Small intestine (tissue), 7 donors: ENCODE data around the gene CD72. TPM values are rescaled to one million over a fixed set of nuclear protein-coding genes. Genes with fewer than 3 reads are reported as not detected.
"Not testable (repeated sequence)": the region's sequence is repeated elsewhere in the genome, so short reads cannot be mapped to it uniquely, and the experiment has no call there.

Experiments used
- DNase-seq, 2 donors: peaks; one replicate each; pipeline versions ENCODE4 v3.0.0 to v3.0.0-alpha.2; 2013
- FAIRE-seq: peaks from 2 replicates; lab custom pipeline; 2012; peaks lifted over from hg19 to GRCh38; lab: Jason Lieb, UNC
- H3K27ac ChIP-seq, 3 donors: one replicate each; pipeline ENCODE4 v1.5.1; 2013; ENCODE audit warnings: low read length in 2 of 3, mild to moderate bottlenecking in 2 of 3, control low read depth in 1 of 3, inconsistent platforms in 1 of 3, low read depth in 1 of 3, moderate library complexity in 1 of 3
- H3K27me3 ChIP-seq, 3 donors: one replicate each; pipeline ENCODE4 v1.6.1; 2013; ENCODE audit warnings: low read length in 3 of 3, inconsistent platforms in 1 of 3; ENCODE audit not compliant: control insufficient read depth in 3 of 3, insufficient read depth in 3 of 3
- H3K36me3 ChIP-seq, 3 donors: one replicate each; pipeline ENCODE4 v1.6.1; 2013; ENCODE audit warnings: low read length in 3 of 3, inconsistent platforms in 1 of 3, low read depth in 1 of 3, mild to moderate bottlenecking in 1 of 3, moderate library complexity in 1 of 3; ENCODE audit not compliant: control insufficient read depth in 3 of 3, insufficient read depth in 2 of 3
- H3K4me1 ChIP-seq, 3 donors: one replicate each; pipeline ENCODE4 v1.6.1; 2013; ENCODE audit warnings: low read length in 2 of 3, inconsistent platforms in 1 of 3, low read depth in 1 of 3, mild to moderate bottlenecking in 1 of 3, moderate library complexity in 1 of 3; ENCODE audit not compliant: control insufficient read depth in 3 of 3, insufficient read depth in 2 of 3
- H3K4me3 ChIP-seq, 3 donors: one replicate each; pipeline ENCODE4 v1.5.1; 2013; ENCODE audit warnings: low read length in 3 of 3, control low read depth in 1 of 3, inconsistent platforms in 1 of 3, low read depth in 1 of 3, mild to moderate bottlenecking in 1 of 3, moderate library complexity in 1 of 3
- H3K9me3 ChIP-seq, 2 donors: one replicate each; pipeline ENCODE4 v1.6.1; 2013; ENCODE audit warnings: low read depth in 1 of 2, low read length in 1 of 2; ENCODE audit not compliant: control insufficient read depth in 2 of 2, insufficient read depth in 1 of 2
- WGBS, 3 donors: extraction: QIAGEN DNeasy Blood & Tissue Kit; methylation state at CpG; one replicate each; pipeline ENCODE4 v1.1.7; 2013; 5-methylcytosine and 5-hydroxymethylcytosine counted together
- polyA plus RNA-seq, 4 donors: library from polyadenylated mRNA; stranded (reverse) in 3 of 4; unstranded in 1 of 4; fragments of 200-250 nt in 3 of 4; fragments of 120-200 nt in 1 of 4; gene quantifications; one replicate each; pipeline versions ENCODE4 v1.2.1 to v1.2.3, GENCODE V29; 2013
- donor health status: healthy with polysubstance abuse.
- donor health status: control.
- donor health status: control.
- donor health status: Bipolar disorder and iron deficiency.
- donor health status: healthy.

CD72 gene
- polyA plus RNA-seq, 4 donors: 0.54 to 2.3 (median 1.6) TPM

GRCh38 chr9:35583521-35583920 is 34.7 kb downstream of the CD72 start:
- not testable (repeated sequence) for DNase-seq, H3K27ac ChIP-seq, H3K4me3 ChIP-seq, H3K4me1 ChIP-seq, H3K27me3 ChIP-seq, FAIRE-seq, H3K36me3 ChIP-seq
- 72 to 87% (median 87%) methylated on average over 6 of the region's 6 CpGs for WGBS, 3 donors
- H3K9me3 ChIP-seq: peaks cover 0 to 36% of the 10 kb centered on the region in 2 donors

GRCh38 chr9:35579659-35580227 is 38.5 kb downstream of the CD72 start:
- not testable (repeated sequence) for FAIRE-seq, H3K4me1 ChIP-seq, H3K36me3 ChIP-seq, H3K27ac ChIP-seq, DNase-seq, H3K4me3 ChIP-seq, H3K27me3 ChIP-seq
- 57 to 79% (median 76%) methylated on average over 1 of the region's 1 CpG for WGBS, 3 donors
- H3K9me3 ChIP-seq: peaks cover 0 to 28% of the 10 kb centered on the region in 2 donors

- Histone ChIP-seq H3K9me3 (peaks cover 0 to 28% of the 10 kb centered on the region in 2 donors), H3K36me3 (peaks cover 0 to 5% (median 0%) of the 10 kb centered on the region in 3 donors), H3K27me3 (no peaks in the 10 kb centered on the region), H3K27ac (no peak overlapping the region), H3K4me3 (no peak overlapping the region), H3K4me1 (no peaks in the 10 kb centered on the region)
- no peak for DNase-seq
- 84 to 100% (median 90%) methylated on average over 1 of the region's 1 CpG for whole genome bisulfite sequencing, 3 donors
- FAIRE-seq: no peak
Measured at GRCh38 chr9:35579130-35579529, 39.1 kb downstream of the CD72 start.

- no peak for FAIRE-seq
- DNase-seq: no peak
- peaks cover 0 to 26% of the 10 kb centered on the region in 2 donors for H3K9me3 ChIP-seq
- H3K36me3 ChIP-seq: peaks cover 0 to 3% (median 0%) of the 10 kb centered on the region in 3 donors
- no peaks in the 10 kb centered on the region for H3K4me1 ChIP-seq
- no peak overlapping the region for H3K27ac ChIP-seq
- no peak overlapping the region for H3K4me3 ChIP-seq
- 91 to 96% (median 95%) methylated on average over 5 of the region's 5 CpGs for WGBS, 3 donors
- no peaks in the 10 kb centered on the region for H3K27me3 ChIP-seq
Measured at GRCh38 chr9:35577486-35577885, 40.7 kb downstream of the CD72 start.

GRCh38 chr9:35575478-35575877 is 42.7 kb downstream of the CD72 start:
- 95 to 100% (median 96%) methylated on average over 5 of the region's 5 CpGs for WGBS, 3 donors
- Histone ChIP-seq H3K27me3 (no peaks in the 10 kb centered on the region), H3K36me3 (no peaks in the 10 kb centered on the region), H3K27ac (no peak overlapping the region), H3K4me3 (no peak overlapping the region), H3K9me3 (peaks cover 0 to 9% of the 10 kb centered on the region in 2 donors), H3K4me1 (no peaks in the 10 kb centered on the region)
- DNase-seq (no peak), FAIRE-seq (no peak)

- 89 to 93% (median 92%) methylated on average over 2 of the region's 2 CpGs for WGBS, 3 donors
- Histone ChIP-seq H3K4me3 (no peak overlapping the region), H3K4me1 (no peaks in the 10 kb centered on the region), H3K36me3 (no peaks in the 10 kb centered on the region), H3K27me3 (no peaks in the 10 kb centered on the region), H3K9me3 (peaks cover 0 to 1% of the 10 kb centered on the region in 2 donors), H3K27ac (no peak overlapping the region)
- DNase-seq (no peak), FAIRE-seq (no peak)
Measured at GRCh38 chr9:35574578-35575122, 43.6 kb downstream of the CD72 start.

- WGBS, 3 donors: 77 to 88% (median 81%) methylated on average over 6 of the region's 6 CpGs
- Histone ChIP-seq H3K36me3 (no peaks in the 10 kb centered on the region), H3K4me3 (no peak overlapping the region), H3K27me3 (no peaks in the 10 kb centered on the region), H3K4me1 (no peaks in the 10 kb centered on the region), H3K27ac (no peak overlapping the region), H3K9me3 (no peaks in the 10 kb centered on the region)
- FAIRE-seq (no peak), DNase-seq (no peak)
Measured at GRCh38 chr9:35570709-35571504, 47.3 kb downstream of the CD72 start.

- Histone ChIP-seq H3K4me3 (no peak overlapping the region), H3K27me3 (no peaks in the 10 kb centered on the region), H3K27ac (no peak overlapping the region), H3K4me1 (no peaks in the 10 kb centered on the region), H3K9me3 (no peaks in the 10 kb centered on the region), H3K36me3 (no peaks in the 10 kb centered on the region)
- FAIRE-seq (no peak), DNase-seq (no peak)
- WGBS, 3 donors: 69 to 89% (median 87%) methylated on average over 5 of the region's 5 CpGs
Measured at GRCh38 chr9:35569206-35569605, 49.0 kb downstream of the CD72 start.
